GM18907 (cell line): ENCODE data around the gene PHC2.

Source experiments
- ATAC-seq: cut with Tn5 transposase; IDR thresholded peaks from one replicate; pipeline ENCODE4 v1.9.1; 2021; ENCODE audit warnings: mild to moderate bottlenecking, moderate library complexity; ENCODE audit not compliant: unreplicated experiment

Gene PHC2

DNA sequence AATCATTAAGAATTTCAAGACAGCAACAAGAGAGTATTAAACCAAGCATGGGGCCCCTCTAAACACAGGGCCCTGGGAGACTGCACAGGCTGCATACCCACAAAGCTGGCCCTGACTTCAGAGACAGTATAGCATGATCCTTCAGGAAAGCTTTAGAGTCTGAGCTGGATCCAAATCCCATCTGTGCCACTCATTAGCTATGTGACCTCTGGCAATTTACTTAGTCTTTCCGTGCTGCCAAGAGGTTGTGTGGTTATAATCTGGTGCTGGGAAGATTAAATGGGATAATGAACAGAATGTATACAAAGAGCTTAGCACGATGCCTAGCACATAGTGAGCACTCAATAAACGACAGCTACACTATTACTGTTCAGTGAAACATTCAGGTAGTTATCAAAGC lies 4.0 kb downstream of the PHC2 start:
- ATAC-seq = no peak

- no peak for ATAC-seq
These were observed 5.0 kb downstream of the PHC2 start for GRCh38 chr1:33425900-33426299.

DNA sequence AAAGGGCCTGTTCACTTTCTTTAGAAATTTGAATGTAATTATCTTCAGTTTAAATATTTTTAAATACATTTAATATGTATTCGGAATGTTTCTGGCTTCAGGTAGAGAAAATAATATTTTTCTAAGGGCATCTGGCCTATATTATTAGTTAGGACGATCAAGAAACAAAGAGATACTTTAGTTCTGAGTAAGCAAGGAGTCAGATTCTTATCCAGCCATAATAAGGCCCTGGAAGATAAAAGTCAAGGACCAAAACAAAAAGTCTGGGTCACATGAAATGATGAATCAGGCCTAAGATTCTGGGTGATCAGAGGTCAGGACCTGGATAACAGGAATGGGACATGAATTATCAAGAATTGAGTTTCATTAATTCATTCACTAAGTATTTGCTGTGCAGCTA lies 6.3 kb downstream of the PHC2 start:
- ATAC-seq = no peak

DNA sequence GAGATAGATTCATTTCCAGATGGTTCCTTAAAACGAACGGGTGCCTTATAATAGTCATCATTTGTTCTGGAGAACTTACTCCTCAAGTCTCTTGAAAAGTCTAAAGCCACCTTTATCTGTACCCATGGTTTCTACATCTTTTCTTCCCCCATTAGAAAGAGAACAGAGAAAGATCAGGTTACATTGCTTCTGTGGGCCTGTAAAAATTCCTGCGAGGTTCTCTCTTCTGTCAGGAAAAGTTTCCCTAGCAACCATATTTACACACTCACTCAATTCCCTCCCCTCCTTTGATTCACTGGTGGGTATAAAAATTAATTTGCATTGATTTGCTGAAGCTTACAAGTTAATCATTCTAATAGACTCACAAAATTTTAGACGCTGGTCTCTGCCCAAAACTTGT lies 6.7 kb downstream of the PHC2 start:
- no peak for ATAC-seq

DNA sequence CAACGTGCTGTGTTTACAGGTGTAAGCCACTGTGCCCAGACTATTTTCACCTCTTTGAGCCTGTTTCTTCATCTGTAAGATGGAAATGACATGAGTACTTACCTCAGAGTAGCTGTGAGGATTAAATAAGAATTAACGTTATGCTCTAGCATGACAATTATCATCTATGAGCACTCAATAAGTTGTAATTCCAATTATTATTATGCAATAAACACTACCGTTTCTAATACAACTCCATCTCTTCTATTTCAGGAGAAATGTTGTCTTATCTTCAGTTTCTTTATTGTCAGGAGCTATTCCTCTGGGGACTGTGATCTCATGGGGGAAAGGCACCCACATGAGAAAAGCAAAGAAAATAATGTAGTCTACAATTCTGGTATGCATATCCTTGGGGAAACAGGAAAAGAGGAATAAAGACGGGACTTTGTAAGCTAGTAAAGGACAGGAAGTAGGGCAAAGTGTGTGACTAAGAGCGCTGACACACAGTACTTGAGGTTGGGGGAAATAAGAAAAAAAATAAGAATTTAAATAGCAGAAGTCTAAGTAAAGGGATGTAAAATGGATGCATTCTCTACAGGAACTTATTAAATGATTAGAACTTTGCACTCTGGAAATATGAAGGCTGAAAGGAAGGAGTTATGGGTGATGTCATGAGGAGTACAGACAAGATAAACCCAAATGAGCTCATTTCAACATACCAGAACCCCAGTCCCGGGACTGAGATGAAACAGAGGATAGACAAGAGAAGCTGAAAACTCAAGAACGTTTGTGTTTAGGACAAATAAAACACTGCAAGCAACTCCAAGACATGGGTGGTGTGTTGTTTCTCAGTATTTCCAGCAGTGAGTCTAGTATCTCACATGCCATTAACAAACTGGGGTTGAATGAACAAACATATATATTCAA lies 9.8 kb downstream of the PHC2 start:
- no peak for ATAC-seq

DNA sequence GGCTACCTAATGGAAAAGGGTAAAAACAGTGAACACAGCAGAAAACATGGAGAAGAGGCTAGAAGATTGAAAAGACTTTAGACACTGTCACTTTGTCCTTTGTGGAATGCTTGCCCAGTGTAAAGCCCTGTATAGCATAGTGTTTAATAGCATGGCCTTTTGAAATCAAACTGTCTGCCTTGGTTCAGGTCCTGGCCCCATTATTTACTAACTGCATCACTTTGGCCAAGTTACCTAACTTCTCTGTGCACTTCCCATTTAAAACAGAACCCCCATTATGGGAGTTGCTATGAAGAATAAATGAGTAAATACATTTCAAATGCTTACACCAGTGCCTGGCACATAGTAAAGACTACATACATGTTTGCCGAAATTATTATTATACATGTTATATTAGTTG lies 12.1 kb downstream of the PHC2 start:
- ATAC-seq = no peak

DNA sequence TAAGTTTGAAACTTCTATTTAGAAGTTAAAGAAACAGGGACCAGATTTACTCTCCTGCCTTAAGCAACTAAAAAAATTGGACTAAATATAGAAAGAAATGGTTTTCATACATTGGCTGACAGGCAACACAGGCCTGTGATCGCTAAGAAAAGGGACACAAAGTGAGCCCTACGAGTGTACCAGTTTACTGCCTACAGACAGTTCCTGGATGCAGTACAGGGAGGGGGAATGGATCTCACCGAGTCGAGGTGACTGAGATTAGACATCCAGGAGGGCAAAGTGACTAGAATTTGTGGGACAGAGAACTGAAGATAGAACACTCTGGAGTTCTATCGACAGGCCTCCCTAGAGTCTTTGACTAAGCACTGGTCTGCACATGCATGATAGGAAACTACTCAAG lies 16.0 kb downstream of the PHC2 start:
- ATAC-seq = no peak

GRCh38 chr1:33410091-33410701 lies 20.7 kb downstream of the PHC2 start:
- no peak for ATAC-seq

DNA sequence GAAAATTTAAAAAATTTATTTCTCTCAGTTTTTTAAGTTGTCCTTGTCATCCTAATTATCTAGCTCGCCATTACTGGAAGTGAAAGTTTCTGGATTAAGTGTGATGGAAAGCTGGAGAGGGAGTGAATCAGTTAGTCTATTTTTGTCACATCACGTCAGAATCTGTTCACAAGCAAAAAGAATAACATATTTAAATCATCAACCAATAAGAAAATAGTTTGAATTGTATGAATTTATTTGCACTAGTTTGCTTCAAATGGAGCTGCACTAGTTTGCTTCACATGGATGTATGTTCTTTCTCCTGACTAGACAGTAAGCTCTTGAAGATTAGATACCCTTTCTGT lies 22.8 kb downstream of the PHC2 start:
- ATAC-seq = no peak

GRCh38 chr1:33407352-33408092 lies 23.4 kb downstream of the PHC2 start:
- ATAC-seq = no peak

- ATAC-seq = no peak
These were observed 28.7 kb downstream of the PHC2 start for GRCh38 chr1:33402206-33402605.

DNA sequence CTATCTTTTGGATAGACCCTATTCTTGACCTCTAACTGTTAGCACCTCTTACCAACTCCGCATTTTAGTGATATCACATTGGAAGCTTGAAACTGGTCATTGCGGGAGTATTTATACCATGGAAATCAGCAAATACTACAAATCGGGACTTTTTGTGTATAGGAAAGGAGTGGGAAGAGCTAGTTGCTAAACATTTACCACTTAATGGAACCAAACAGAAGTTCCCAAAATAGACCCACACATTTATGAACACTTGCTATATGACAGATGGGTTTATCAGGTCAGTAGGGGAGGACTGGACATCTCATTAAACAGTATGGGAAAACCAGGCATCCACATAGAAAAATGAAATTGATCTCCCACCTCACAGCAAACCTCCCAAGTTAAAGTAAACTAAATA lies 29.4 kb downstream of the PHC2 start:
- ATAC-seq = no peak

GRCh38 chr1:33400153-33400911 lies 30.6 kb downstream of the PHC2 start:
- no peak for ATAC-seq

- no peak for ATAC-seq
These were observed 31.5 kb downstream of the PHC2 start for GRCh38 chr1:33399375-33399774.

DNA sequence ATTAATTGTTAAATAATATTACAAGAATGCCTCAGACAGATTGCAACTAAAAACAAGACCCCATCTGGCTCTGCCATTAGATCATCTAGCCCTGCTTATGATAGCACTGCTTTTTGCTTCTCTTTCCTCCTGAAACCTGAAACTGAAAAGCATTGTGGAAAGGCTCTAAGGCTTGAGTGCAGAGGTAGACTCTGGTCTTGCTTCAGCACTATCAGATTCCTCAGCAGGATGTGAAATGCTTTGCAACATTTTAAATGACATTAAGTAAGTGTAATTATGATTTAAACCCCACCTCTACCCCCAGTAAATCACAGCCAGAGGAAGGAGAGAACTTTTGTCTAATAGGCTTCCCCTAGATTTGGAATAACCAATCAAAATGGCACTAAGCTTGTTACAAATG lies 32.9 kb downstream of the PHC2 start:
- ATAC-seq = no peak

GRCh38 chr1:33397125-33397506 lies 33.8 kb downstream of the PHC2 start:
- no peak for ATAC-seq

- no peak for ATAC-seq
These were observed 34.4 kb downstream of the PHC2 start for GRCh38 chr1:33396188-33397124.

GRCh38 chr1:33394770-33395169 lies 36.1 kb downstream of the PHC2 start:
- ATAC-seq = no peak

DNA sequence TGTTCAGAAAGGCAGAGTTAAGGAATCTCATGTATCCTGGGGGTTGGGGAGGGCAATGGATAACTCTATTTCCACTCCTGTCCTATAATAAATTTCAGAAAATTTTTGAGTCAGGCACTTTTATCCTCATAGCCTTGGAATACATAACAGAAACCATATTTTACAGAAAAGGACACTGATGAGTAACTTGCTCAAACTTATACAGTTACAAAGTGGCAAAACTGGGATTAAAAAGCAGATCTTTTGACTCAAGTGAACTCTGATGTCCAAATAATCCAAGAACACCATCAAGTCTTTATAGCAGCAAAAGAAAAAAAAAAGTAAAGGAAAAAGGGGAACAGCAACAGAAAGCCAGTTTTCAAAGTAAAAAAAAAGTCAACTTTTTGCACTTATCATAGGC lies 36.9 kb downstream of the PHC2 start:
- ATAC-seq = no peak

DNA sequence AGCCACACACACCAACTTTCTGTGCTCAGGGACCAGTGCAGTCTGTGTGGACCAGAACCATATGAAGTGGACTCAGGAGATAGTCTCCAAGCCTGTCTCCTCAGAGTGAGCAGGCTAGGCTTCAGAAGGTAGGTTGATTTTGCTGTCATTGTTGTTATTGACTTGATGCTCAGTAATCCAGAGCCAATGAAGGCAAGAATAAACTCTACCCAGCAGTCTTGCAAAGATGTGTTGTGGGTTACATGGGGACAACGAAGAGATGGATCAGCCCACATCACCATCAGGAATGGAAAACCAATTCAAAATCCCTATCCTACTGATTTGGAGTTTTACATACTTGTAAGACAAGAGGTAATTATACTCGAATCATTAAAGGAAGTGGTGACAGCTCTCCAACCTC lies 37.4 kb downstream of the PHC2 start:
- no peak for ATAC-seq
